Mucosa of stomach (tissue), 1 donor: ENCODE measurements around the gene SGPL1.
A peak's percentile ranks its signal among the peaks of the same experiment; 100 is the strongest.

Experiments
- H3K27me3 ChIP-seq: one replicate; pipeline ENCODE4 v1.7.0; 2013; ENCODE audit warnings: mild to moderate bottlenecking, low read length; ENCODE audit not compliant: control insufficient read depth, insufficient read depth
- H3K36me3 ChIP-seq: one replicate; pipeline ENCODE4 v1.7.0; 2013; ENCODE audit warnings: low read length; ENCODE audit not compliant: control insufficient read depth, insufficient read depth
- H3K4me1 ChIP-seq: one replicate; pipeline ENCODE4 v1.7.0; 2013; ENCODE audit warnings: mild to moderate bottlenecking, low read length; ENCODE audit not compliant: control insufficient read depth, insufficient read depth
- H3K4me3 ChIP-seq: one replicate; pipeline ENCODE4 v1.7.0; 2013; ENCODE audit warnings: low read length
- H3K9ac ChIP-seq: one replicate; pipeline ENCODE4 v1.7.0; 2013; ENCODE audit warnings: mild to moderate bottlenecking, low read length, moderate library complexity
- H3K9me3 ChIP-seq: one replicate; pipeline ENCODE4 v1.7.0; 2013; ENCODE audit warnings: mild to moderate bottlenecking, low read length, moderate library complexity; ENCODE audit not compliant: control insufficient read depth
- donor health status: Pancreatic carcinoma.

The SGPL1 gene

GRCh38 chr10:70884741-70885140 is 69.0 kb downstream of the SGPL1 start:
- Histone ChIP-seq H3K4me1 (peaks cover 17% of the 10 kb centered on the region), H3K27me3 (no peaks in the 10 kb centered on the region), H3K36me3 (no peaks in the 10 kb centered on the region), H3K4me3 (no peak overlapping the region), H3K9me3 (no peaks in the 10 kb centered on the region), H3K9ac (no peak overlapping the region)

DNA sequence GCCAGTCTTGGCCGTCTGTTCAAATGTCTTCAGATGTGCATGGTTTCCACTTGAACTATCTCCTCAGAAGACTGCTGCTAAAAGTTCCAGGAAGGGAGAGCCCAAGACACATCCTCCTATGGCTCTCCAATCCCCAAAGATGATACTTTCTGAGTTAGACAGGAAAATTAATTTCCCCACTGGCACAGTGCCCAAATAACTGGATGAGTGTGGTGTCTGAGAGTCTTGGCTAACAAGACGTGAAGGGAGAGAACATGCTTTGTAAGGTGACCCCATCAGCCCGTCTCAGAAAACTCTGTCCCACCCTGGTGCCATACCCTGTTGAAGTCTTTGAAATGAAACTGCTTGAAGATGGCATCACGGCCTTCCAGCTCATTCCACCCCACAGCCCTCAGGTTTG is 69.7 kb downstream of the SGPL1 start:
- Histone ChIP-seq H3K4me3 (no peak overlapping the region), H3K4me1 (peaks cover 17% of the 10 kb centered on the region), H3K9ac (no peak overlapping the region), H3K9me3 (no peaks in the 10 kb centered on the region), H3K27me3 (no peaks in the 10 kb centered on the region), H3K36me3 (no peaks in the 10 kb centered on the region)

- Histone ChIP-seq H3K9ac (no peak overlapping the region), H3K9me3 (no peaks in the 10 kb centered on the region), H3K36me3 (no peaks in the 10 kb centered on the region), H3K4me3 (no peak overlapping the region), H3K27me3 (no peaks in the 10 kb centered on the region), H3K4me1 (peaks cover 17% of the 10 kb centered on the region)
Measured at GRCh38 chr10:70885931-70886903, 70.5 kb downstream of the SGPL1 start.

- Histone ChIP-seq H3K9me3 (no peaks in the 10 kb centered on the region), H3K36me3 (no peaks in the 10 kb centered on the region), H3K4me3 (peak overlapping the region; percentile 52), H3K9ac (peak overlapping the region; percentile 85), H3K27me3 (no peaks in the 10 kb centered on the region), H3K4me1 (peaks cover 17% of the 10 kb centered on the region)
Measured at GRCh38 chr10:70886921-70887665, 71.3 kb downstream of the SGPL1 start.

GRCh38 chr10:70887804-70888800 is 72.4 kb downstream of the SGPL1 start, which contains the start of gene PCBD1:
TSS of gene PCBD1 (minus strand) at chr10:70888565. CDS start at chr10:70888533, 32 bp downstream.
- peak within 1 kb of the TSS; percentile 85 for H3K9ac ChIP-seq
- H3K4me3 ChIP-seq = peak within 1 kb of the TSS; percentile 52
- H3K4me1 ChIP-seq = peaks cover 17% of the 10 kb centered on the region
- H3K9me3 ChIP-seq = no peaks in the 10 kb centered on the region
- H3K27me3 ChIP-seq = no peaks in the 10 kb centered on the region
- no peaks in the 10 kb centered on the region for H3K36me3 ChIP-seq

- no peaks in the 10 kb centered on the region for H3K27me3 ChIP-seq
Measured at GRCh38 chr10:70889291-70889690, 73.5 kb downstream of the SGPL1 start.

DNA sequence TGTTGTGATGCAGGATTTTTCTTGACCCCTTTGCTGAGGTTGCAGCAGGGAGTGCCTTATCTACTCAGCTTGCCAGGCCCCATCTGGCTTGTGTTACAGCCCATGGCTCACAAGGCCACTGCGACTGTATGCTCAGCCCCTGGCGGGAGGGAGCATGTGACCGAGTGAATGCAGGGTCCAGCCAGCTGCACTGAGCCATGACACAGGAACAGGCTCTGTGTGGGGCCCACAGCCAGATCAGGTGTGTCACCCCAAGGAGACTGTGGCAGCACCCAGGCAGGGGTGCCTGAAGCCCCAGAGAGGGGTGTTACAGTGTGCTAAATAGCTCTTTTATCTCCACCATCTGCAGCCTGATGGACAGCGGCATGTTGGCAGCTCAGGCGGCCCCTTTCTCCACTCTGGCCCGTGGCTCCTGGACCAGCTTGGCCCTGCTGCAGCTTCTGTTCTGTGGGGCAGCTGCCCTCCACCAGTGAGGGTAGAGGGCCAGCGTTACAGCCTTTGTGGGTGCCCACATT is 75.2 kb downstream of the SGPL1 start:
- no peak overlapping the region for H3K4me3 ChIP-seq
- H3K36me3 ChIP-seq = no peaks in the 10 kb centered on the region
- H3K9me3 ChIP-seq = no peaks in the 10 kb centered on the region
- no peak overlapping the region for H3K9ac ChIP-seq
- H3K4me1 ChIP-seq = peaks cover 17% of the 10 kb centered on the region
- no peaks in the 10 kb centered on the region for H3K27me3 ChIP-seq

More at GRCh38 chr10:70889291-70889690, 73.5 kb downstream of the SGPL1 start:
- Histone ChIP-seq H3K36me3 (no peaks in the 10 kb centered on the region), H3K9ac (no peak overlapping the region), H3K4me3 (no peak overlapping the region), H3K4me1 (peaks cover 17% of the 10 kb centered on the region), H3K9me3 (no peaks in the 10 kb centered on the region)

DNA sequence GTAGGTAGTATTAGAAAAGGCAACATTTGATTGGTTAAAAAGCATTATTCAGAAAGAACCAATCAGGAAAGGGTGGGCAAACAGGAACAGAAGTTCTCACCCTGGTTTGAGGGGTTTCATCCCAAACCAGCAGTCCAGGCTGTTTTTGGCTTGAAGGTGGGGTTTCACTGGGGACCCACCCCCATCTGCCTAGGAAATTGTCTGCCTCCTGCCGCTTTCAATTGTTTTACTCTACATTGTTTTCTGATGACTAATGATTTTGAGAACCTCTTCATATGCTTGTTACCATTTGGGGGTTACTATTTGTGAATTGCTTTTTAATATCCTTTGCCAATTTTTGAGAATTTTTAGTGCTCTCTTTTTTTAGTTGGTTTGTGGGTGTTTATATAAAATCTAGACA is 75.9 kb downstream of the SGPL1 start:
- no peak overlapping the region for H3K4me3 ChIP-seq

GRCh38 chr10:70892631-70893030 is 76.9 kb downstream of the SGPL1 start:
- no peaks in the 10 kb centered on the region for H3K36me3 ChIP-seq
- peaks cover 6% of the 10 kb centered on the region for H3K4me1 ChIP-seq
- no peak overlapping the region for H3K4me3 ChIP-seq
- H3K9ac ChIP-seq = no peak overlapping the region
- no peaks in the 10 kb centered on the region for H3K9me3 ChIP-seq
- H3K27me3 ChIP-seq = no peaks in the 10 kb centered on the region

More for the DNA sequence above, 75.9 kb downstream of the SGPL1 start:
- Histone ChIP-seq H3K27me3 (no peaks in the 10 kb centered on the region), H3K4me1 (peaks cover 14% of the 10 kb centered on the region), H3K9ac (no peak overlapping the region), H3K36me3 (no peaks in the 10 kb centered on the region), H3K9me3 (no peaks in the 10 kb centered on the region)

- Histone ChIP-seq H3K4me3 (no peak overlapping the region), H3K4me1 (peaks cover 6% of the 10 kb centered on the region), H3K36me3 (no peaks in the 10 kb centered on the region), H3K27me3 (no peaks in the 10 kb centered on the region), H3K9me3 (no peaks in the 10 kb centered on the region), H3K9ac (no peak overlapping the region)
Measured at GRCh38 chr10:70893227-70894006, 77.7 kb downstream of the SGPL1 start.
